GM18517 (cell line): ENCODE data around the gene TMSB4X.
"Not testable (repeated sequence)": the region's sequence is repeated elsewhere in the genome, so short reads cannot be mapped to it uniquely, and the experiment has no call there.

Experiments
- ATAC-seq: cut with Tn5 transposase; IDR thresholded peaks from one replicate; pipeline ENCODE4 v1.9.1; 2021; ENCODE audit warnings: mild to moderate bottlenecking, moderate library complexity; ENCODE audit not compliant: unreplicated experiment

Gene TMSB4X

GRCh38 chrX:12974796-12975669 is at the start of gene TMSB4X:
Gene TMSB4X, plus strand, starts transcription at chrX:12975110.
- no peak for ATAC-seq

GRCh38 chrX:12929701-12930100 is 45.2 kb upstream of the TMSB4X start:
- ATAC-seq, result no peak

DNA sequence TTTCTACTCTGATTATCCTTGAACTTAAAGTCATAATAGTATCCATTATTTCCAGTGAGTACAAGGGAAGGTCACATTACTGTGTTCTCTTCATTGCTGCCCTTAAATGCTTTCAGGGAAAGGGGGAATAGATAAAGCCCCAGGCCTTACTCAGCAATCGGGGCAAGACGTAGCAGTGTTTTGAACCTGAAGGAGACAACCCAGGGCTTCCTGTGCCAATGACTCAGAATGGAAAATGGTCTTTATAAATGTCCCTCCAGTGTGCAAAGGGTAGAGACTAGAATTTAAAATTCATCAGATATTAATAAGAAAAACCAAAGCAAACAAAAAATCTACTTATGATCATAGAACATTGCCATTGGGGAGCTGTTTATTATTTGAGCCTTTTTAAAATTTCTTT is 44.8 kb upstream of the TMSB4X start:
- no peak for ATAC-seq

GRCh38 chrX:12932244-12932643 is 42.7 kb upstream of the TMSB4X start:
- ATAC-seq, result no peak

GRCh38 chrX:12934850-12935249 is 40.1 kb upstream of the TMSB4X start:
- ATAC-seq, result no peak

DNA sequence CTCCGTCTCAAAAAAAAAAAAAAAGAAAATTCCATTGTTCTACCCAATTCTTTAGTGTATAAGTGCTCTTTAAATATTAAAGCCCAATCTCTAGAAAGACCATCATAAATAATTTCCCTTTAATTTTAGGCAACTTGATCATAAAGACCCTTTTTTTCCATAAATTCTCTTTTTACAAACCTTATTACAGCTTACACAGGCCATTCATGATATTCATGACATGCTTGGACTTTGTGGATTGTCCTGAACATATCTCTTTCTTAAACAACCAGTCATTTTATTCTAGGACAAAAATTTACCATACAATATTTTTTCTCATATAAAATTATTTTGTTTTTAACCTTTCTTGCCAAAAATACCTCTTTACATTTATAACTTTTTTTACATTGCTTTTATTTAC is 38.0 kb upstream of the TMSB4X start:
- ATAC-seq, result no peak

DNA sequence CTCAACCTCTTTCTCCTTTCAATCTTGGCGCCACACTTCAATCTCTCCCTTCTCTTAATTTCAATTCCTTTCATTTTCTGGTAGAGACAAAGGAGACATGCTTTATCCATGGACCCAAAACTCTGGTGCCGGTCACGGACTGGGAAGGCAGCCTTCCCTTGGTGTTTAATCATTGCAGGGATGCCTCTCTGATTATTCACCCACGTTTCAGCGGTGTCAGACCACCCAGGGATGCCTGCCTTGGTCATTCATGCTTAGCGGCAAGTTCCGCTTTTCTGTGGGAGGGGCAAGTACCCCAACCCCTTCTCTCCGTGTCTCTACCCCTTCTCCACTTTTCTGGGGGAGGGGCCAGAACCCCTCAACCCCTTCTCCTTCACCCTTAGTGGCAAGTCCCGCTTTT is 34.4 kb upstream of the TMSB4X start:
- not testable (repeated sequence) for ATAC-seq

DNA sequence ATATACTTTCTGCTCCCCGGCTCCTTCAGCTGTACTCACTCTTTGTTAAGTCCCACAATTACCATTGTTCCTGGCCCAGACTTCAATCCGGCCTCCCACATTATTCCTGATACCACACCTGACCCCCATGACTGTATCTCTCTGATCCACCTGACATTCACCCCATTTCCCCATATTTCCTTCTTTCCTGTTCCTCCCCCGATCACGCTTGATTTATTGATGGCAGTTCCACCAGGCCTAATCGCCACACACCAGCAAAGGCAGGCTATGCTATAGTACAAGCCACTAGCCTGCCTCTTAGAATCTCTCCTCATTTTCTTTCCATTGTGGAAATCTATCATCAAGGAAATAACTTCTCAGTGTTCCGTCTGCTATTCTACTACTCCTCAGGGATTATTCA is 31.3 kb upstream of the TMSB4X start:
- not testable (repeated sequence) for ATAC-seq

- not testable (repeated sequence) for ATAC-seq
Measured at GRCh38 chrX:12944452-12944851, 30.5 kb upstream of the TMSB4X start.

- ATAC-seq, result no peak
Measured at GRCh38 chrX:12945494-12945893, 29.4 kb upstream of the TMSB4X start.

- no peak for ATAC-seq
Measured at GRCh38 chrX:12946406-12946805, 28.5 kb upstream of the TMSB4X start.

DNA sequence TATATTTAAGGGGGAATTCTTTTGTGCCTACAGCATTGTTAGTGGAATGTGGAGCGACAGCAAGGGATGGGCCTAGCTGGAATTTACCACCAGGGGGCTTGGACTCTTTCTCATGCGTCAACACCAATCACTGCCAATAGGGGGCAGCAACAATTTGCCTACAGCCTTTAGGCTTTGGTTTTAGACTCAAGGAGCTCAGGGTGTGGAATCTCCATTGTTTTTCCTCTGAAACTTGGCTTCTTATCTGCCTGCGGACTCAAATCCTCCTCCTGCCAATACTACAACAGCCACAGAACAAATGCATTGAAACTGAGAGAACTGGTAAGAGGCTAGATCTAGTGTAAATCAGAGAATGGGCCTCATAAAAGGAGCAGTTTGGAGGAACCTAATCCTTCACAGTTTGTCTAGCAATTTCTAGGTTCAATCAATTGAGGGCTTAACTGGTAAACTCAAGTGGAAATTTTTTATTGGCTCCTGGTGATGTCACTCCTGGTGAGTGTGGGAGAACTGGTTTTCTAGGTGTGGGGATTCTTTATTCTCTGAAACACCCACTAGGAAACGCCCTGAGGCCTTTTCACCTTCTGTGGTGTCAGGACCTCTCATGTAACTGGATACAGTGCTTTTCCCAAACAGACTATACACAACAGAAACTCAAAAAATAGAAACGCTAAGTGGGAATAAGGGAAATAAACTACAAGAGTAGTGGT is 27.9 kb upstream of the TMSB4X start:
- peak; percentile 39 for ATAC-seq

- no peak for ATAC-seq
Measured at GRCh38 chrX:12947545-12948235, 27.2 kb upstream of the TMSB4X start.

GRCh38 chrX:12948495-12948894 is 26.4 kb upstream of the TMSB4X start:
- no peak for ATAC-seq

DNA sequence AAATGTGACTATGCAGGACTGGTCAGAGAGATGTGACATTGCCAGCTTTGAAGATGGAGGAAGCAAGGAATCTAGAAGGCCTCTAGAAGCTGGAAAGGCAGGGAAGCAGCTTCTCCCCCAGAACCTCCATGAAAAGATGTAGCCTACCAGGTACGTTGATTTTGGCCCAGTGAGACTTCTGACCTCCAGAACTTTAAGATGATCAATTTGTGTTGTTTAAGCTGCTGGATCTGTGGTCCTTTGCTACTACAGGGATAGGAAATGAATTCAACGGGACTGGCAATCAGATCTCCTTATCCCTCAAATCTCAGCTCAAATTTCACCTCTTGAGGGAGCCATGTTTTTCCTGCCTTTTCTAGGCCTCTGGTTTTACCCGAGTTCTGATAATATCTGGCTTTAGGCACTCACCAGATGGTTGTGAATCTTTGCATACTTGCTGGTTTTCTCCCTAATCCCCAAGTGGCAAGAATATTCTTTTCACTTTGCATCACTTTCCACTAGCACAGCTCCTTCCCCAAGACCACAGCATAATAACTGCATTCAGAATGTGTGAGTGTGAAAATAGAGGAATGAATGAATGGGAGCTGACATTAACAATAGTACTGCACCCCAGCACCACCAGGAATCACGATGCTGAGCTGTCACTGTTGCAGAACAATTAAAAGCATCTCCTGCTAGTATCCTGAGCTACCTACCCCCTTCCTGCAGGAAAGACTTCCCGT is 25.5 kb upstream of the TMSB4X start:
- no peak for ATAC-seq

GRCh38 chrX:12949927-12950656 is 24.8 kb upstream of the TMSB4X start:
- ATAC-seq, result peak; percentile 56

DNA sequence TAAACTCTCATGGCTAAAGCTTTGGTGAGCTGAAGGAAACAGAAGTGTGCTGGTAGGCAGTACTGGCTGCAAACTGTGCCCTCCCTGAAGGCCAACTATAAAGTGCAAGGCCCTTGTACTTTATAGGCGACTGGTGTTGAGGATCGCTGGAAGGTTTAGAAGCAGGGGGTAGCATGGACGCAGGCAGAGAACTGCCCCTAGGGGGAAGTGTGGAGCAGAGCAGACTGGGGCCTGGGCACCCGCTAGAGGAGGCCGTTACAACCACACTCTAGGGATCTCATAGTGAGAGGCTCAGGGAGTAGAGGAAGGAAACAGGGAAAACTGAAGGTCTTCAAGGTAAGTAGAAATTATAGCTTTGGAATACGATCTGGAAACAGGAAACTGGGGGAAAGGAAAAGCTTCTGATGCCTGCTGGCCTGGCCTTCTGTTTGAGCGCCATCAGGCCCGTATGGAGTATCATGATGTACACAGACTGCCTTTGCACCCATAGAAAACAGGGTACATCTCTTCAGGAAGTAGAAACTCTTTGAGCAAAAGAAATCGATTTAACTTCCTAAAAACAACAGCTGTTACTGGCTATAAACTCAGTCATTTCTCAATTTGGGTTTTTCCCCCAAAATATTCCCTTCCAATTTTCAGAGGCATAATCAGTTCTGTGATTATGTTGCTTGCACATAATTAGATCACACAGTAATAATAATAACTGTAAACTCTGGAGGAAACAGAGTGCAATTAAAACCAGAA is 23.9 kb upstream of the TMSB4X start:
- ATAC-seq, result peak; percentile 55

DNA sequence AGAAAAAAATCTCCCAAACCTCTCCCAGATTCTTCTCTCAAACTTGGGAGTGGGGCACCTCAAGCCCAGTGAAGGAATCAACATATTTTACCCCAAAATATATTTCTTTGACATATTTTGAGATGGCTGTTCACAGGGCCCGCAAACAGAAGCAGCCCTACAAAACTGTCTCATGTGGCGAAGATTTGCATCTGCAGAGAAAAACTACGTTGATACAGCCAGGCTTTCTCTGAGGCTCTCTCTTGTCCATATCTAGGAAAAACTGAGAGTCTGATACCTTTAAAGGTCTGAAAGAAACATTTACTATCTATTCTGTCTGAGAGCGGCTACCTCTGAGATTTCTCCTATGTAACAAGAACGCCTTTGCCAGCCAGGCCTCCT is 23.3 kb upstream of the TMSB4X start:
- no peak for ATAC-seq

- ATAC-seq, result no peak
Measured at GRCh38 chrX:12953420-12953819, 21.5 kb upstream of the TMSB4X start.

DNA sequence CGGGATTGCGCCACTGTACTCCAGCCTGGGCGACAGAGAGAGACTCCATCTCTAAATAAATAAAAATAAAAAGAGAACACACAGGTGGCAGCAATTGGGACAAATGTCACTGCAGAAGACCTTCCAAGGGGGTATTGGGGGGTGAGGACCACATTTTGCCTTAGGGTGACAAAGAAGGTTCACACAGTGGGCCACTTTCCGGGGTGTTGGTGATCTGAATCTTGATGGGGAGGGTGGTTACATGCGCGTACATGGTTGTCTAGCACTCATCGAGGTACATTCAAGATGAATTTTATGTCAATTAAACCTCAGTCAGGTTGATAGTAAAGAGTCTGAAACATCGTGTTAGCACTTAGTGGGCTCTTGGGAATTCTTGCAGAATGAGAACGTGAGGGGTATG is 20.5 kb upstream of the TMSB4X start:
- no peak for ATAC-seq
